ENCODE results near the gene VPS4A. TPM values are rescaled to one million over a fixed set of nuclear protein-coding genes. Genes with fewer than 3 reads are reported as not detected.

VPS4A gene
- total RNA-seq, 1 experiment from 2014 or later: 42.2 TPM

DNA sequence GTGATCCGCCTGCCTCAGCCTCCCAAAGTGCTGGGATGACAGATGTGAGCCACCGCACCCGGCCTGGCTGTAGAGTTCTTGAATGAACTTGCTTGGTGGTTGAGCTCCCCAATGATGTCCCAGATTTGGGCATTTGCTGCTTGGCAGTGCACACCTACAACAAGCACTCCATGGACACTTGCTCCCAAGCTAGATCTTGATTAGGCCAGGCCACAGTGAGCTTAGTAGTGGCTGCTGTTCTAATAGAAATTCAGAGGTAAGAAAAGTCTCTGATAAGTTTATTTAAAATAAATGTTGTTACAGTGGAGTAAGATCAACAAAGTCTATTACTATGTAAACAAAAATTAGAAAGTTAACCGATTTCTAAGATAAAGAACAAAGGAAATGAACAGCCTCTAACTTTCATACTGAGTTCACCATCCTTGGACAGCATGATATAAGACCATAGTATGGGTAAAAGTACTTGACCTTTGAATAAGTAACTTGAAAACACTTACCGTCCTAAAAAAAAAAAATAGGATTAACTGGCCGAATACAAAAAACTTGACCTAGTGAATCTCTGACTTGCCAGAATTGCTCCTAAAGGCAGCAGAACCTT, 39.5 kb downstream of the VPS4A start:
- Histone ChIP-seq H3K9me3 (ENCODE audit: control insufficient read depth in 1 of 2, insufficient read depth in 1 of 2, low read depth in 1 of 2, low read length in 2 of 2) (no peaks in the 10 kb centered on the region), H3K27ac (ENCODE audit: low read depth, low read length) (no peak overlapping the region), H3K4me1 (ENCODE audit: control insufficient read depth in 1 of 2, insufficient read depth in 2 of 2, low read length in 2 of 2) (peaks cover 0 to 4% of the 10 kb centered on the region in 2 experiments; a peak in 2 of 4 replicates), H3K9me2 (ENCODE audit: insufficient read depth) (no peaks in the 10 kb centered on the region), H3K36me3 (ENCODE audit: control insufficient read depth in 1 of 2, insufficient read depth in 2 of 2, low read length in 2 of 2) (peaks cover 7 to 14% of the 10 kb centered on the region in 2 experiments; a peak in 2 of 4 replicates), H3K27me3 (ENCODE audit: insufficient read depth, low read length) (no peaks in the 10 kb centered on the region), H4K20me1 (ENCODE audit: insufficient read depth) (no peaks in the 10 kb centered on the region), H2AFZ (ENCODE audit: low read depth, low read length, poor library complexity, severe bottlenecking) (no peak overlapping the region), H3K79me2 (ENCODE audit: insufficient read depth, low read length) (no peaks in the 10 kb centered on the region), H3K4me2 (ENCODE audit: low read length) (no peak overlapping the region), H3K4me3 (replicated peaks in 1 of 2; ENCODE audit: low read depth in 1 of 2, low read length in 2 of 2) (no peak overlapping the region), H3K9ac (ENCODE audit: low read length) (no peak overlapping the region)
- DNase-seq (ENCODE audit: low read depth, low spot score) (no peak), ATAC-seq (no peak)
- ChIA-PET RAD21 (ENCODE audit: low non-redundant PET in 1 of 2, low total read pairs in 2 of 2, uncharacterized antibody in 2 of 2, unreplicated experiment in 2 of 2) (no interaction called here), CTCF (no interaction called here), POLR2A (no interaction called here)
- TF ChIP-seq POLR2AphosphoS5 (IDR thresholded peaks at IDR 0.05; ENCODE audit: low read depth, low read length): no peak
- no peak for TF ChIP-seq ELF1 (IDR thresholded peaks at IDR 0.05; ENCODE audit: borderline replicate concordance, low read depth)
- TF ChIP-seq, protein P1, sequence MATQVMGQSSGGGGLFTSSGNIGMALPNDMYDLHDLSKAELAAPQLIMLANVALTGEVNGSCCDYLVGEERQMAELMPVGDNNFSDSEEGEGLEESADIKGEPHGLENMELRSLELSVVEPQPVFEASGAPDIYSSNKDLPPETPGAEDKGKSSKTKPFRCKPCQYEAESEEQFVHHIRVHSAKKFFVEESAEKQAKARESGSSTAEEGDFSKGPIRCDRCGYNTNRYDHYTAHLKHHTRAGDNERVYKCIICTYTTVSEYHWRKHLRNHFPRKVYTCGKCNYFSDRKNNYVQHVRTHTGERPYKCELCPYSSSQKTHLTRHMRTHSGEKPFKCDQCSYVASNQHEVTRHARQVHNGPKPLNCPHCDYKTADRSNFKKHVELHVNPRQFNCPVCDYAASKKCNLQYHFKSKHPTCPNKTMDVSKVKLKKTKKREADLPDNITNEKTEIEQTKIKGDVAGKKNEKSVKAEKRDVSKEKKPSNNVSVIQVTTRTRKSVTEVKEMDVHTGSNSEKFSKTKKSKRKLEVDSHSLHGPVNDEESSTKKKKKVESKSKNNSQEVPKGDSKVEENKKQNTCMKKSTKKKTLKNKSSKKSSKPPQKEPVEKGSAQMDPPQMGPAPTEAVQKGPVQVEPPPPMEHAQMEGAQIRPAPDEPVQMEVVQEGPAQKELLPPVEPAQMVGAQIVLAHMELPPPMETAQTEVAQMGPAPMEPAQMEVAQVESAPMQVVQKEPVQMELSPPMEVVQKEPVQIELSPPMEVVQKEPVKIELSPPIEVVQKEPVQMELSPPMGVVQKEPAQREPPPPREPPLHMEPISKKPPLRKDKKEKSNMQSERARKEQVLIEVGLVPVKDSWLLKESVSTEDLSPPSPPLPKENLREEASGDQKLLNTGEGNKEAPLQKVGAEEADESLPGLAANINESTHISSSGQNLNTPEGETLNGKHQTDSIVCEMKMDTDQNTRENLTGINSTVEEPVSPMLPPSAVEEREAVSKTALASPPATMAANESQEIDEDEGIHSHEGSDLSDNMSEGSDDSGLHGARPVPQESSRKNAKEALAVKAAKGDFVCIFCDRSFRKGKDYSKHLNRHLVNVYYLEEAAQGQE (IDR thresholded peaks at IDR 0.05; ENCODE audit: low read depth): no peak
- no peak for TF ChIP-seq CBX3 (IDR thresholded peaks at IDR 0.05; ENCODE audit: low read depth)
- no peak for TF ChIP-seq EZH2phosphoT487 (IDR thresholded peaks at IDR 0.05; ENCODE audit: borderline replicate concordance)
- TF ChIP-seq, protein P2, sequence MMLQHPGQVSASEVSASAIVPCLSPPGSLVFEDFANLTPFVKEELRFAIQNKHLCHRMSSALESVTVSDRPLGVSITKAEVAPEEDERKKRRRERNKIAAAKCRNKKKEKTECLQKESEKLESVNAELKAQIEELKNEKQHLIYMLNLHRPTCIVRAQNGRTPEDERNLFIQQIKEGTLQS (IDR thresholded peaks at IDR 0.05): no peak
- TF ChIP-seq, protein P3, sequence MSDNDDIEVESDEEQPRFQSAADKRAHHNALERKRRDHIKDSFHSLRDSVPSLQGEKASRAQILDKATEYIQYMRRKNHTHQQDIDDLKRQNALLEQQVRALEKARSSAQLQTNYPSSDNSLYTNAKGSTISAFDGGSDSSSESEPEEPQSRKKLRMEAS (IDR thresholded peaks at IDR 0.05): no peak
- intact Hi-C loops (cut with micrococcal nuclease): no loop called here
- no TSS peak for BruUV-seq (replicated peaks)

Data from HCT116 (cell line).